Spleen (tissue), 7 donors: ENCODE data around the gene STARD13.

ENCODE experiments used
- CTCF ChIP-seq, 11 experiments: fragments of 200-600 bp in 7 of 11; fragments of 450-650 bp in 4 of 11; sonication (generic) in 4 of 11; IDR thresholded peaks in 8 of 11; conservative IDR thresholded peaks in 3 of 11; 1 replicate in 7 of 11; 2 replicates in 4 of 11; pipeline versions ENCODE4 v1.4.0 to v1.8.0; 2016 to 2021; ENCODE audit warnings: antibody characterized with exemption in 11 of 11, inconsistent platforms in 4 of 11, mild to moderate bottlenecking in 1 of 11
- POLR2A ChIP-seq, 3 donors: fragments of 450-650 bp; IDR thresholded peaks; one replicate each; pipeline ENCODE4 v1.5.1; 2017; ENCODE audit warnings: antibody characterized with exemption in 3 of 3, mild to moderate bottlenecking in 1 of 3
- donor health status: DM: no; HTN: no; CAD: no; lungs with moderate emphysema.
- donor health status: DM: no; HTN: no; CAD: no.
- donor health status: DM: no; HTN: no; CAD: no.

DNA sequence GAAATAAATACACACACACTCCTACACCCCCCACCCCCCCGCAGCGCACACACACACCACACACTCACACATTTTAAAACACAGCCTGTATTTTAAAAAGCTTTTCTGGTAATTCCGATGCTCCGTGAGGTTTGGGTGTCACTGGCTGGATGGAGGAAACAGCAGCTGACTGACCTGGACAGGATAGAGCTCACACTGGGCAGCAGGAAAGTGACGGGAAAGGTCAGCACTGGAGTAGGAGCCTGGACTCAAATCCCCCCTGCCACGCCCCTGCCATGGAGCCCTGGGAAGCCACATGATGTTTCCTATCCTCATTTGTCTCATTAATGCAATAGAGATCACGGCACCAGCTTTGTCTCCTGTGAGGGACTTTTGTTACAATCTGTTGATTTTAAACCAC, 49.3 kb upstream of the STARD13 start:
- TF ChIP-seq CTCF (IDR thresholded peaks at IDR 0.05 in 8 of 11, conservative IDR thresholded peaks at IDR 0.05 in 3 of 11), result no peak
- no peak for TF ChIP-seq POLR2A (IDR thresholded peaks at IDR 0.05)
